Testis (tissue), 2 donors: ENCODE results near the gene PMM1.

Experiments
- POLR2A ChIP-seq: fragments of 450-650 bp; IDR thresholded peaks from one replicate; pipeline ENCODE4 v1.6.1; 2017; ENCODE audit warnings: antibody characterized with exemption, mild to moderate bottlenecking, moderate library complexity
- TF ChIP-seq, protein P1 (sequence below), 3 experiments: fragments of 450-650 bp in 2 of 3; fragments of 200-600 bp in 1 of 3; sonication (generic) in 1 of 3; IDR thresholded peaks; one replicate each; pipeline ENCODE4 v1.5.1; 2016 to 2019; ENCODE audit warnings: antibody characterized with exemption in 3 of 3, mild to moderate bottlenecking in 2 of 3, moderate library complexity in 1 of 3

DNA sequence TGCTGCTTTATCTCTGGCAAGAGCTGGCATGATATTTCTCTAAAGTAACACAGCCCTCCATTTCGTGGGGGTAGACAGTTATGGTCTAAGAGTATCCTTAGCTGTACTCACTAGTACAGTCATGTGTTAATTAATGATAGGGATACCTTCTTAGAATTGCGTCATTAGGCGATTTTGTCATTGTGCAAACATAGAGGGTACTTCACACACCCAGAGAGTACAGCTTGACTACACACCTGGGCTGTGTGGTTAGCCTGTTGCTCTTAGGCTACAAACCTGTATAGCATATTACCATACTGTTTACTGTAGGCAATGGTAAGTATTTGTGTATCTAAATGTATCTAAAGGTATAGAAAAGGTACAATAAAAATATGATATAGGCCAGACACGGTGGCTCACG is 48.5 kb upstream of the PMM1 start:
- TF ChIP-seq, protein P1, sequence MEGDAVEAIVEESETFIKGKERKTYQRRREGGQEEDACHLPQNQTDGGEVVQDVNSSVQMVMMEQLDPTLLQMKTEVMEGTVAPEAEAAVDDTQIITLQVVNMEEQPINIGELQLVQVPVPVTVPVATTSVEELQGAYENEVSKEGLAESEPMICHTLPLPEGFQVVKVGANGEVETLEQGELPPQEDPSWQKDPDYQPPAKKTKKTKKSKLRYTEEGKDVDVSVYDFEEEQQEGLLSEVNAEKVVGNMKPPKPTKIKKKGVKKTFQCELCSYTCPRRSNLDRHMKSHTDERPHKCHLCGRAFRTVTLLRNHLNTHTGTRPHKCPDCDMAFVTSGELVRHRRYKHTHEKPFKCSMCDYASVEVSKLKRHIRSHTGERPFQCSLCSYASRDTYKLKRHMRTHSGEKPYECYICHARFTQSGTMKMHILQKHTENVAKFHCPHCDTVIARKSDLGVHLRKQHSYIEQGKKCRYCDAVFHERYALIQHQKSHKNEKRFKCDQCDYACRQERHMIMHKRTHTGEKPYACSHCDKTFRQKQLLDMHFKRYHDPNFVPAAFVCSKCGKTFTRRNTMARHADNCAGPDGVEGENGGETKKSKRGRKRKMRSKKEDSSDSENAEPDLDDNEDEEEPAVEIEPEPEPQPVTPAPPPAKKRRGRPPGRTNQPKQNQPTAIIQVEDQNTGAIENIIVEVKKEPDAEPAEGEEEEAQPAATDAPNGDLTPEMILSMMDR (IDR thresholded peaks at IDR 0.05): no peak
- TF ChIP-seq POLR2A: no peak
